GM23338 (cell line): ENCODE data around the gene PIK3C2G. TPM values are rescaled to one million over a fixed set of nuclear protein-coding genes. Genes with fewer than 3 reads are reported as not detected.

Experiments used
- ATAC-seq: fragments of 200-7000 bp; cut with Tn5 transposase; 3 replicates; pipeline ENCODE4 v1.9.1; 2020
- DNase-seq: peaks from one replicate; pipeline ENCODE4 v3.0.0-alpha.2; 2015; ENCODE audit warnings: low spot score
- H2AFZ ChIP-seq: fragments of 200-600 bp; sonication (generic); 2 replicates; pipeline ENCODE4 v1.8.0; 2016; ENCODE audit warnings: antibody characterized with exemption, mild to moderate bottlenecking, moderate library complexity
- H3F3A ChIP-seq: fragments of 200-600 bp; sonication (generic); replicated peaks from 2 replicates; pipeline ENCODE4 v1.8.0; 2017; ENCODE audit warnings: antibody characterized with exemption, mixed run types, low read depth
- H3K27ac ChIP-seq: fragments of 200-600 bp; sonication (generic); 2 replicates; pipeline ENCODE4 v1.6.1; 2016; ENCODE audit warnings: low read depth
- H3K27me3 ChIP-seq: fragments of 200-600 bp; sonication (generic); 2 replicates; pipeline ENCODE4 v1.8.0; 2016; ENCODE audit warnings: mild to moderate bottlenecking, mixed run types, moderate library complexity; ENCODE audit not compliant: insufficient read depth
- H3K36me3 ChIP-seq: fragments of 200-600 bp; sonication (generic); 2 replicates; pipeline ENCODE4 v1.8.0; 2016; ENCODE audit warnings: mild to moderate bottlenecking; ENCODE audit not compliant: insufficient read depth
- H3K4me1 ChIP-seq: fragments of 200-600 bp; sonication (generic); 2 replicates; pipeline ENCODE4 v1.8.0; 2016; ENCODE audit warnings: mild to moderate bottlenecking, moderate library complexity; ENCODE audit not compliant: insufficient read depth
- H3K4me2 ChIP-seq: fragments of 200-600 bp; sonication (generic); 2 replicates; pipeline ENCODE4 v1.7.1; 2017; ENCODE audit warnings: mixed run types
- H3K4me3 ChIP-seq: fragments of 200-600 bp; sonication (generic); 2 replicates; pipeline ENCODE4 v1.6.1; 2016; ENCODE audit warnings: mixed run types
- H3K79me2 ChIP-seq: fragments of 200-600 bp; sonication (generic); replicated peaks from 2 replicates; pipeline ENCODE4 v1.8.0; 2017; ENCODE audit warnings: mild to moderate bottlenecking; ENCODE audit not compliant: insufficient read depth
- H3K9me2 ChIP-seq: fragments of 200-600 bp; sonication (generic); 2 replicates; pipeline ENCODE4 v1.8.0; 2017; ENCODE audit not compliant: insufficient read depth
- H4K20me1 ChIP-seq: fragments of 200-600 bp; sonication (generic); replicated peaks from 2 replicates; pipeline ENCODE4 v1.8.0; 2017; ENCODE audit warnings: mild to moderate bottlenecking; ENCODE audit not compliant: insufficient read depth
- H3K27ac Mint-ChIP-seq: 2 replicates; pipeline ENCODE4 v1.8.0; 2020; ENCODE audit warnings: inconsistent platforms, mild to moderate bottlenecking, moderate library complexity, mixed read lengths
- H3K27me3 Mint-ChIP-seq: 3 replicates; pipeline ENCODE4 v1.8.0; 2022; ENCODE audit warnings: low read depth, mild to moderate bottlenecking, moderate library complexity, mixed read lengths, inconsistent platforms; ENCODE audit not compliant: insufficient read depth, poor library complexity
- H3K36me3 Mint-ChIP-seq: 3 replicates; pipeline ENCODE4 v1.8.0; 2021; ENCODE audit warnings: low read depth, mild to moderate bottlenecking, inconsistent platforms, moderate library complexity, mixed read lengths
- H3K4me1 Mint-ChIP-seq: 3 replicates; pipeline ENCODE4 v1.8.0; 2020; ENCODE audit warnings: mild to moderate bottlenecking, inconsistent platforms, mixed read lengths
- H3K4me3 Mint-ChIP-seq: 3 replicates; pipeline ENCODE4 v1.8.0; 2021; ENCODE audit warnings: moderate library complexity, mild to moderate bottlenecking, inconsistent platforms, mixed read lengths
- H3K9me3 Mint-ChIP-seq: 3 replicates; pipeline ENCODE4 v1.8.0; 2020; ENCODE audit warnings: moderate library complexity, mild to moderate bottlenecking, inconsistent platforms, mixed read lengths
- ETS1 ChIP-seq: IDR thresholded peaks from 2 replicates; pipeline ENCODE4 v1.6.1; 2016; ENCODE audit warnings: antibody characterized with exemption
- EZH2 ChIP-seq: fragments of 200-600 bp; sonication (generic); IDR thresholded peaks from one replicate; pipeline ENCODE4 v1.8.0; 2017; ENCODE audit warnings: antibody characterized with exemption, mild to moderate bottlenecking, low read depth; ENCODE audit not compliant: unreplicated experiment
- EZH2phosphoT487 ChIP-seq: fragments of 200-600 bp; sonication (generic); IDR thresholded peaks from one replicate; pipeline ENCODE4 v1.8.1; 2018; ENCODE audit warnings: antibody characterized with exemption; ENCODE audit not compliant: unreplicated experiment
- NANOG ChIP-seq: IDR thresholded peaks from 2 replicates; pipeline ENCODE4 v1.6.1; 2016; ENCODE audit warnings: antibody characterized with exemption, borderline replicate concordance
- POLR2AphosphoS5 ChIP-seq: IDR thresholded peaks from 2 replicates; pipeline ENCODE4 v1.6.1; 2016; ENCODE audit warnings: antibody characterized with exemption, low read depth
- REST ChIP-seq: IDR thresholded peaks from one replicate; pipeline ENCODE4 v1.6.1; 2018; ENCODE audit warnings: antibody characterized with exemption; ENCODE audit not compliant: unreplicated experiment
- ZNF114 ChIP-seq: fragments of 250-450 bp; sonication (Bioruptor Pico); IDR thresholded peaks from 2 replicates; pipeline ENCODE4 v1.5.0; 2020; ENCODE audit warnings: mild to moderate bottlenecking, moderate library complexity
- ZNF331 ChIP-seq: fragments of 250-450 bp; sonication (Bioruptor Pico); IDR thresholded peaks from 2 replicates; pipeline ENCODE4 v1.5.0; 2020; ENCODE audit warnings: low read depth, mild to moderate bottlenecking, moderate library complexity
- ZNF462 ChIP-seq: fragments of 250-450 bp; sonication (Bioruptor Pico); IDR thresholded peaks from 2 replicates; pipeline ENCODE4 v1.5.0; 2020; ENCODE audit warnings: mild to moderate bottlenecking, moderate library complexity
- polyA plus RNA-seq: library from polyadenylated mRNA; unstranded; fragments of >200 nt; fragmentation: Nextera tagmentation; extraction: Ambion mirVana; gene quantifications from 2 replicates; pipeline ENCODE4 v1.2.1, GENCODE V29; 2016
- total RNA-seq: library from RNA; depleted of rRNA; stranded (reverse); fragments of >200 nt; shearing (Covaris generic); gene quantifications from 2 replicates; pipeline ENCODE4 v1.2.3, GENCODE V29; 2014

The PIK3C2G gene
- total and polyA plus RNA-seq, 2 experiments from 2014 or later = not detected

- TF ChIP-seq ZNF462 (CRISPR knock-in tag) (no peak), ZNF114 (no peak), POLR2AphosphoS5 (no peak)
These were observed 170.9 kb downstream of the PIK3C2G start (continued) for GRCh38 chr12:18432206-18432605.

- no peak overlapping the region for H3K27ac ChIP-seq
- no peaks in the 10 kb centered on the region for H3F3A ChIP-seq
- no peak for DNase-seq
- no peak for ATAC-seq
- H3K79me2 ChIP-seq = no peaks in the 10 kb centered on the region
- TF ChIP-seq EZH2phosphoT487 = no peak
- no peak for TF ChIP-seq ETS1
- no peak for TF ChIP-seq REST
- TF ChIP-seq ZNF331 (CRISPR knock-in tag) = no peak
- TF ChIP-seq EZH2 = no peak
- TF ChIP-seq NANOG = no peak
- TF ChIP-seq POLR2AphosphoS5 = no peak
- Mint-ChIP-seq H3K4me1 (peaks cover 5% of the 10 kb centered on the region), H3K27me3 (no peaks in the 10 kb centered on the region), H3K36me3 (no peaks in the 10 kb centered on the region), H3K9me3 (no peaks in the 10 kb centered on the region), H3K27ac (no peak overlapping the region), H3K4me3 (no peak overlapping the region)
- no peaks in the 10 kb centered on the region for H3K9me2 ChIP-seq
- no peaks in the 10 kb centered on the region for H4K20me1 ChIP-seq
- no peaks in the 10 kb centered on the region for H3K36me3 ChIP-seq
- H2AFZ ChIP-seq = no peak overlapping the region
- no peak overlapping the region for H3K4me3 ChIP-seq
- peaks cover 4% of the 10 kb centered on the region; the same call in 1 of the 2 replicates for H3K4me1 ChIP-seq
- no peak overlapping the region for H3K4me2 ChIP-seq
- no peaks in the 10 kb centered on the region for H3K27me3 ChIP-seq
These were observed 174.9 kb downstream of the PIK3C2G start for GRCh38 chr12:18436170-18436569.
